ENCODE results near the gene NPR3.

DNA sequence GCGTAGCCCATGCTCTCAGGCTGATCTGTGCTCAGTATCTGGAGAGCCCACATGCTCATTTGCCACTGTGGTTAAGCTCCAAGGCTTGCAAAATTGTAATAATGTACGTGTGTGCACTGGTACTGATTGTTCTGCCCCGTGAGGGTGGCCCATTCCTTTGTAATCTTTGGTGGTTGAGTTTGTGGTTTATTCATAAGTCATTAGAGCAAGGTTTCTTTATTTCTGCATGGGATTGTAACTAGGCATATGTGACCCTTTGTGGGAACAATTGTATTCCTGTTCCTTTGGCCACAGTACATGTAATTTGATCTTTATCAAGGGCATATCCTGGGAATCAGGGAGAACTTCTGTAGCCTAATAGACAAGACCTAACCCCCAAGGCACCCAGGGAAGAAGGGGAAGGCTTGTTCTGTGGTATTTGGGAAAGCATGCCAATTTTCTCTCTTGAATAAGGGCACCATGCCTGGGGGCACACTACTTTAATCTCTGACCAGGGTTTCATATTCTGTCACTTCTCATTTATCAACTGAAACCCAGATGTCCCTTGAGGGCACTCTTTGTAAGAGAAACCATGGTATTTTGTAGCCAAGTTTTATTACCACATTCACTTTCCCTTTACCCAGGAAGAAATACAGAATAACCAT is 74.6 kb downstream of the NPR3 start:
- TF ChIP-seq, protein P1, sequence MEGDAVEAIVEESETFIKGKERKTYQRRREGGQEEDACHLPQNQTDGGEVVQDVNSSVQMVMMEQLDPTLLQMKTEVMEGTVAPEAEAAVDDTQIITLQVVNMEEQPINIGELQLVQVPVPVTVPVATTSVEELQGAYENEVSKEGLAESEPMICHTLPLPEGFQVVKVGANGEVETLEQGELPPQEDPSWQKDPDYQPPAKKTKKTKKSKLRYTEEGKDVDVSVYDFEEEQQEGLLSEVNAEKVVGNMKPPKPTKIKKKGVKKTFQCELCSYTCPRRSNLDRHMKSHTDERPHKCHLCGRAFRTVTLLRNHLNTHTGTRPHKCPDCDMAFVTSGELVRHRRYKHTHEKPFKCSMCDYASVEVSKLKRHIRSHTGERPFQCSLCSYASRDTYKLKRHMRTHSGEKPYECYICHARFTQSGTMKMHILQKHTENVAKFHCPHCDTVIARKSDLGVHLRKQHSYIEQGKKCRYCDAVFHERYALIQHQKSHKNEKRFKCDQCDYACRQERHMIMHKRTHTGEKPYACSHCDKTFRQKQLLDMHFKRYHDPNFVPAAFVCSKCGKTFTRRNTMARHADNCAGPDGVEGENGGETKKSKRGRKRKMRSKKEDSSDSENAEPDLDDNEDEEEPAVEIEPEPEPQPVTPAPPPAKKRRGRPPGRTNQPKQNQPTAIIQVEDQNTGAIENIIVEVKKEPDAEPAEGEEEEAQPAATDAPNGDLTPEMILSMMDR (IDR thresholded peaks at IDR 0.05) = no peak
- no peak for TF ChIP-seq POLR2A (IDR thresholded peaks at IDR 0.05; ENCODE audit: low read depth)

All from esophagus muscularis mucosa (tissue), 3 donors.